WTC11 (cell line): ENCODE results near the gene POU2F1. TPM values are rescaled to one million over a fixed set of nuclear protein-coding genes. Genes with fewer than 3 reads are reported as not detected.

Experiments
- CREB1 ChIP-seq: sonication (generic); formaldehyde crosslinking; IDR thresholded peaks from 2 replicates; pipeline ENCODE4 v1.8.0; 2023; ENCODE audit warnings: mild to moderate bottlenecking, missing genetic modification reagents
- GABPB1 ChIP-seq: sonication (generic); formaldehyde crosslinking; IDR thresholded peaks from 2 replicates; pipeline ENCODE4 v1.8.1; 2023; ENCODE audit warnings: mild to moderate bottlenecking, missing genetic modification reagents
- GTF2I ChIP-seq: fragments of 250-450 bp; sonication (Bioruptor Pico); conservative IDR thresholded peaks from 2 replicates; pipeline ENCODE4 v1.4.0; 2021; ENCODE audit warnings: mild to moderate bottlenecking
- HMGA2 ChIP-seq: fragments of 250-450 bp; sonication (Bioruptor Pico); IDR thresholded peaks from 2 replicates; pipeline ENCODE4 v1.4.0; 2021; ENCODE audit warnings: mild to moderate bottlenecking, moderate library complexity
- MYBL2 ChIP-seq: sonication (generic); formaldehyde crosslinking; IDR thresholded peaks from 2 replicates; pipeline ENCODE4 v1.8.1; 2023; ENCODE audit warnings: mild to moderate bottlenecking, moderate library complexity, missing genetic modification reagents
- NFATC4 ChIP-seq: fragments of 250-450 bp; sonication (Bioruptor Pico); IDR thresholded peaks from 2 replicates; pipeline ENCODE4 v1.9.0; 2021; ENCODE audit warnings: mild to moderate bottlenecking
- NR1H2 ChIP-seq: sonication (generic); formaldehyde crosslinking; IDR thresholded peaks from 2 replicates; pipeline ENCODE4 v1.9.0; 2021; ENCODE audit warnings: mild to moderate bottlenecking, moderate library complexity, missing genetic modification reagents
- RELA ChIP-seq: sonication (generic); formaldehyde crosslinking; IDR thresholded peaks from 2 replicates; pipeline ENCODE4 v1.8.1; 2022; ENCODE audit warnings: missing genetic modification reagents, mild to moderate bottlenecking, borderline replicate concordance
- TEAD1 ChIP-seq: sonication (generic); formaldehyde crosslinking; IDR thresholded peaks from 2 replicates; pipeline ENCODE4 v1.8.0; 2022; ENCODE audit warnings: mild to moderate bottlenecking, missing genetic modification reagents
- ZNF232 ChIP-seq: sonication (generic); formaldehyde crosslinking; IDR thresholded peaks from 2 replicates; pipeline ENCODE4 v1.8.0; 2022; ENCODE audit warnings: mild to moderate bottlenecking, missing genetic modification reagents
- ZNF317 ChIP-seq: sonication (generic); formaldehyde crosslinking; IDR thresholded peaks from 2 replicates; pipeline ENCODE4 v1.8.1; 2023; ENCODE audit warnings: low read depth, mild to moderate bottlenecking, moderate library complexity, missing genetic modification reagents, borderline replicate concordance
- total RNA-seq: library from RNA; stranded (reverse); gene quantifications from 3 replicates; pipeline ENCODE4 v1.2.3, GENCODE V29; 2021
- TF ChIP-seq, protein P1 (sequence below): sonication (generic); formaldehyde crosslinking; IDR thresholded peaks from 2 replicates; pipeline ENCODE4 v1.8.0; 2022; ENCODE audit warnings: mild to moderate bottlenecking, missing genetic modification reagents
- TF ChIP-seq, protein P2 (sequence below): fragments of 250-450 bp; sonication (Bioruptor Pico); IDR thresholded peaks from 2 replicates; pipeline ENCODE4 v1.8.0; 2021; ENCODE audit warnings: mild to moderate bottlenecking
- TF ChIP-seq, protein P3 (sequence below): sonication (generic); formaldehyde crosslinking; IDR thresholded peaks from 2 replicates; pipeline ENCODE4 v1.8.0; 2022; ENCODE audit warnings: missing genetic modification reagents
- TF ChIP-seq, protein P4 (sequence below): sonication (generic); formaldehyde crosslinking; conservative IDR thresholded peaks from 2 replicates; pipeline ENCODE4 v1.8.1; 2022; ENCODE audit warnings: mild to moderate bottlenecking, missing genetic modification reagents
- TF ChIP-seq, protein P5 (sequence below): sonication (generic); formaldehyde crosslinking; IDR thresholded peaks from 2 replicates; pipeline ENCODE4 v1.8.1; 2023; ENCODE audit warnings: mild to moderate bottlenecking, missing genetic modification reagents, borderline replicate concordance
- TF ChIP-seq, protein P6 (sequence below): sonication (generic); formaldehyde crosslinking; IDR thresholded peaks from 2 replicates; pipeline ENCODE4 v1.8.1; 2023; ENCODE audit warnings: mild to moderate bottlenecking, moderate library complexity, missing genetic modification reagents
- TF ChIP-seq, protein P7 (sequence below): sonication (generic); formaldehyde crosslinking; IDR thresholded peaks from 2 replicates; pipeline ENCODE4 v1.8.0; 2023; ENCODE audit warnings: missing genetic modification reagents

Gene POU2F1
- total RNA-seq, 1 experiment from 2014 or later, result 51.3 TPM

DNA sequence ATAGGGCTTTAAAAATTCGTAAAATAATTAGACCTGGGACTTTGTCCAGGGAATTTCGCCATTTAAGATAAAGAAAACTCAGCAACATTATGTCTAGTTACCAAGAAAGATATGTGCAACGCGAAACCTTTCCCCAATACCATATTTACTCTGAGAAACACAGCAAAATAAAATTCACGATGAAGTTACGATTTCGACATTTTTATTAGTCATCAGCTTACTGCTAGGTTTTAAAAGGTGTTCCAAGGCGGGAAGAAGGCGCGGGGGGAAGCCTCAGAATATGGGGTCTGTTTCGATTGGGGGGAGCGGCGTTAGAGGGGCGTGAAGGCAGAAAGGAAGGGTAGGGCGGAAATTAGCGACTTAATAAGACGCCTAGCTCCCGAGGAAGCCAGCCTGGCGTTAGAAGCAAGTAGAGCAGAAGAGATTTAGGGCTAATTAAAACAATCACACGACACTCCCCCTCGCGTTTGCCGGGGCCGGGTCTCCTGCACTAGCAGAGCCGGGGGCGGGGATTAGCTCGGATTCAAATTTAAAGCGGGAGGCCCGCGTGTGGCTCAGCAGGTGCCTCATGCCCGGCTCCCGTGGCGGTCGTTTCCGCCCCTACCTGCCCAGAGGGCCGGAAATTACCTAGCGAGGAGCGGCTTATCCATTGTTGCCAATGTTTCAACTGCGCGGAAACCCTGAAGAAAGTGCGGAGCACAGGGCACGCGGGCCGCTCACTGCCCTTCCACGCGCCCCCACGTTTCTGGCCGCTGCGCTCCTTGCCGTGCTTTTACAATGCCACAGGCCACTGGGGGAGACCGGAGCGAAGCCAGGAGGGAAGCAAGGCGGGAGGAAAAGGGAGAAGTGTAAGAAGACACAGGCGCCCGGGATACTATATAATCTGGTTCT, 795 bp upstream of the POU2F1 start (continued):
- TF ChIP-seq TEAD1 (CRISPR knock-in tag) (peak; percentile 77; the same call in 1 of the 2 replicates), GTF2I (CRISPR knock-in tag) (0 out of 2 replicates have a peak, but pooled peaks have one; percentile 12), ZNF317 (peak; percentile 52; the same call in 1 of the 2 replicates), NFATC4 (CRISPR knock-in tag) (peak; percentile 82; the same call in 1 of the 2 replicates), MYBL2 (CRISPR knock-in tag) (peak; percentile 75; the same call in 1 of the 2 replicates), ZNF232 (CRISPR knock-in tag) (peak; percentile 52; the same call in 1 of the 2 replicates), GABPB1 (CRISPR knock-in tag) (peak; percentile 64), NR1H2 (no peak), RELA (0 out of 2 replicates have a peak, but pooled peaks have one; percentile 31), CREB1 (0 out of 2 replicates have a peak, but pooled peaks have one; percentile 28), HMGA2 (CRISPR knock-in tag) (no peak)
- TF ChIP-seq, protein P1, sequence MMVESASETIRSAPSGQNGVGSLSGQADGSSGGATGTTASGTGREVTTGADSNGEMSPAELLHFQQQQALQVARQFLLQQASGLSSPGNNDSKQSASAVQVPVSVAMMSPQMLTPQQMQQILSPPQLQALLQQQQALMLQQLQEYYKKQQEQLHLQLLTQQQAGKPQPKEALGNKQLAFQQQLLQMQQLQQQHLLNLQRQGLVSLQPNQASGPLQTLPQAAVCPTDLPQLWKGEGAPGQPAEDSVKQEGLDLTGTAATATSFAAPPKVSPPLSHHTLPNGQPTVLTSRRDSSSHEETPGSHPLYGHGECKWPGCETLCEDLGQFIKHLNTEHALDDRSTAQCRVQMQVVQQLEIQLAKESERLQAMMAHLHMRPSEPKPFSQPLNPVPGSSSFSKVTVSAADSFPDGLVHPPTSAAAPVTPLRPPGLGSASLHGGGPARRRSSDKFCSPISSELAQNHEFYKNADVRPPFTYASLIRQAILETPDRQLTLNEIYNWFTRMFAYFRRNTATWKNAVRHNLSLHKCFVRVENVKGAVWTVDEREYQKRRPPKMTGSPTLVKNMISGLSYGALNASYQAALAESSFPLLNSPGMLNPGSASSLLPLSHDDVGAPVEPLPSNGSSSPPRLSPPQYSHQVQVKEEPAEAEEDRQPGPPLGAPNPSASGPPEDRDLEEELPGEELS (CRISPR knock-in tag), result peak; percentile 52; the same call in 1 of the 2 replicates
- TF ChIP-seq, protein P2, sequence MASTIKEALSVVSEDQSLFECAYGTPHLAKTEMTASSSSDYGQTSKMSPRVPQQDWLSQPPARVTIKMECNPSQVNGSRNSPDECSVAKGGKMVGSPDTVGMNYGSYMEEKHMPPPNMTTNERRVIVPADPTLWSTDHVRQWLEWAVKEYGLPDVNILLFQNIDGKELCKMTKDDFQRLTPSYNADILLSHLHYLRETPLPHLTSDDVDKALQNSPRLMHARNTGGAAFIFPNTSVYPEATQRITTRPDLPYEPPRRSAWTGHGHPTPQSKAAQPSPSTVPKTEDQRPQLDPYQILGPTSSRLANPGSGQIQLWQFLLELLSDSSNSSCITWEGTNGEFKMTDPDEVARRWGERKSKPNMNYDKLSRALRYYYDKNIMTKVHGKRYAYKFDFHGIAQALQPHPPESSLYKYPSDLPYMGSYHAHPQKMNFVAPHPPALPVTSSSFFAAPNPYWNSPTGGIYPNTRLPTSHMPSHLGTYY (CRISPR knock-in tag), result peak; percentile 28; the same call in 1 of the 2 replicates
- TF ChIP-seq, protein P3, sequence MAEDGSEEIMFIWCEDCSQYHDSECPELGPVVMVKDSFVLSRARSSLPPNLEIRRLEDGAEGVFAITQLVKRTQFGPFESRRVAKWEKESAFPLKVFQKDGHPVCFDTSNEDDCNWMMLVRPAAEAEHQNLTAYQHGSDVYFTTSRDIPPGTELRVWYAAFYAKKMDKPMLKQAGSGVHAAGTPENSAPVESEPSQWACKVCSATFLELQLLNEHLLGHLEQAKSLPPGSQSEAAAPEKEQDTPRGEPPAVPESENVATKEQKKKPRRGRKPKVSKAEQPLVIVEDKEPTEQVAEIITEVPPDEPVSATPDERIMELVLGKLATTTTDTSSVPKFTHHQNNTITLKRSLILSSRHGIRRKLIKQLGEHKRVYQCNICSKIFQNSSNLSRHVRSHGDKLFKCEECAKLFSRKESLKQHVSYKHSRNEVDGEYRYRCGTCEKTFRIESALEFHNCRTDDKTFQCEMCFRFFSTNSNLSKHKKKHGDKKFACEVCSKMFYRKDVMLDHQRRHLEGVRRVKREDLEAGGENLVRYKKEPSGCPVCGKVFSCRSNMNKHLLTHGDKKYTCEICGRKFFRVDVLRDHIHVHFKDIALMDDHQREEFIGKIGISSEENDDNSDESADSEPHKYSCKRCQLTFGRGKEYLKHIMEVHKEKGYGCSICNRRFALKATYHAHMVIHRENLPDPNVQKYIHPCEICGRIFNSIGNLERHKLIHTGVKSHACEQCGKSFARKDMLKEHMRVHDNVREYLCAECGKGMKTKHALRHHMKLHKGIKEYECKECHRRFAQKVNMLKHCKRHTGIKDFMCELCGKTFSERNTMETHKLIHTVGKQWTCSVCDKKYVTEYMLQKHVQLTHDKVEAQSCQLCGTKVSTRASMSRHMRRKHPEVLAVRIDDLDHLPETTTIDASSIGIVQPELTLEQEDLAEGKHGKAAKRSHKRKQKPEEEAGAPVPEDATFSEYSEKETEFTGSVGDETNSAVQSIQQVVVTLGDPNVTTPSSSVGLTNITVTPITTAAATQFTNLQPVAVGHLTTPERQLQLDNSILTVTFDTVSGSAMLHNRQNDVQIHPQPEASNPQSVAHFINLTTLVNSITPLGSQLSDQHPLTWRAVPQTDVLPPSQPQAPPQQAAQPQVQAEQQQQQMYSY (CRISPR knock-in tag), result 0 out of 2 replicates have a peak, but pooled peaks have one; percentile 27
- TF ChIP-seq, protein P4, sequence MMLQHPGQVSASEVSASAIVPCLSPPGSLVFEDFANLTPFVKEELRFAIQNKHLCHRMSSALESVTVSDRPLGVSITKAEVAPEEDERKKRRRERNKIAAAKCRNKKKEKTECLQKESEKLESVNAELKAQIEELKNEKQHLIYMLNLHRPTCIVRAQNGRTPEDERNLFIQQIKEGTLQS (CRISPR knock-in tag), result no peak
- TF ChIP-seq, protein P5, sequence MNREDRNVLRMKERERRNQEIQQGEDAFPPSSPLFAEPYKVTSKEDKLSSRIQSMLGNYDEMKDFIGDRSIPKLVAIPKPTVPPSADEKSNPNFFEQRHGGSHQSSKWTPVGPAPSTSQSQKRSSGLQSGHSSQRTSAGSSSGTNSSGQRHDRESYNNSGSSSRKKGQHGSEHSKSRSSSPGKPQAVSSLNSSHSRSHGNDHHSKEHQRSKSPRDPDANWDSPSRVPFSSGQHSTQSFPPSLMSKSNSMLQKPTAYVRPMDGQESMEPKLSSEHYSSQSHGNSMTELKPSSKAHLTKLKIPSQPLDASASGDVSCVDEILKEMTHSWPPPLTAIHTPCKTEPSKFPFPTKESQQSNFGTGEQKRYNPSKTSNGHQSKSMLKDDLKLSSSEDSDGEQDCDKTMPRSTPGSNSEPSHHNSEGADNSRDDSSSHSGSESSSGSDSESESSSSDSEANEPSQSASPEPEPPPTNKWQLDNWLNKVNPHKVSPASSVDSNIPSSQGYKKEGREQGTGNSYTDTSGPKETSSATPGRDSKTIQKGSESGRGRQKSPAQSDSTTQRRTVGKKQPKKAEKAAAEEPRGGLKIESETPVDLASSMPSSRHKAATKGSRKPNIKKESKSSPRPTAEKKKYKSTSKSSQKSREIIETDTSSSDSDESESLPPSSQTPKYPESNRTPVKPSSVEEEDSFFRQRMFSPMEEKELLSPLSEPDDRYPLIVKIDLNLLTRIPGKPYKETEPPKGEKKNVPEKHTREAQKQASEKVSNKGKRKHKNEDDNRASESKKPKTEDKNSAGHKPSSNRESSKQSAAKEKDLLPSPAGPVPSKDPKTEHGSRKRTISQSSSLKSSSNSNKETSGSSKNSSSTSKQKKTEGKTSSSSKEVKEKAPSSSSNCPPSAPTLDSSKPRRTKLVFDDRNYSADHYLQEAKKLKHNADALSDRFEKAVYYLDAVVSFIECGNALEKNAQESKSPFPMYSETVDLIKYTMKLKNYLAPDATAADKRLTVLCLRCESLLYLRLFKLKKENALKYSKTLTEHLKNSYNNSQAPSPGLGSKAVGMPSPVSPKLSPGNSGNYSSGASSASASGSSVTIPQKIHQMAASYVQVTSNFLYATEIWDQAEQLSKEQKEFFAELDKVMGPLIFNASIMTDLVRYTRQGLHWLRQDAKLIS (CRISPR knock-in tag), result no peak
- TF ChIP-seq, protein P6, sequence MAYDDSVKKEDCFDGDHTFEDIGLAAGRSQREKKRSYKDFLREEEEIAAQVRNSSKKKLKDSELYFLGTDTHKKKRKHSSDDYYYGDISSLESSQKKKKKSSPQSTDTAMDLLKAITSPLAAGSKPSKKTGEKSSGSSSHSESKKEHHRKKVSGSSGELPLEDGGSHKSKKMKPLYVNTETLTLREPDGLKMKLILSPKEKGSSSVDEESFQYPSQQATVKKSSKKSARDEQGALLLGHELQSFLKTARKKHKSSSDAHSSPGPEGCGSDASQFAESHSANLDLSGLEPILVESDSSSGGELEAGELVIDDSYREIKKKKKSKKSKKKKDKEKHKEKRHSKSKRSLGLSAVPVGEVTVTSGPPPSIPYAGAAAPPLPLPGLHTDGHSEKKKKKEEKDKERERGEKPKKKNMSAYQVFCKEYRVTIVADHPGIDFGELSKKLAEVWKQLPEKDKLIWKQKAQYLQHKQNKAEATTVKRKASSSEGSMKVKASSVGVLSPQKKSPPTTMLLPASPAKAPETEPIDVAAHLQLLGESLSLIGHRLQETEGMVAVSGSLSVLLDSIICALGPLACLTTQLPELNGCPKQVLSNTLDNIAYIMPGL (CRISPR knock-in tag), result peak; percentile 74; the same call in 1 of the 2 replicates
- TF ChIP-seq, protein P7, sequence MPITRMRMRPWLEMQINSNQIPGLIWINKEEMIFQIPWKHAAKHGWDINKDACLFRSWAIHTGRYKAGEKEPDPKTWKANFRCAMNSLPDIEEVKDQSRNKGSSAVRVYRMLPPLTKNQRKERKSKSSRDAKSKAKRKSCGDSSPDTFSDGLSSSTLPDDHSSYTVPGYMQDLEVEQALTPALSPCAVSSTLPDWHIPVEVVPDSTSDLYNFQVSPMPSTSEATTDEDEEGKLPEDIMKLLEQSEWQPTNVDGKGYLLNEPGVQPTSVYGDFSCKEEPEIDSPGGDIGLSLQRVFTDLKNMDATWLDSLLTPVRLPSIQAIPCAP (CRISPR knock-in tag), result peak; percentile 68; the same call in 1 of the 2 replicates
